Stimulated activated CD8-positive, alpha-beta memory T cell treated with anti-CD3 and anti-CD28 coated beads, Interleukin-7, amount 100 ng/mL, for 24 hours (primary cell): ENCODE measurements around the gene EMB.
"Not testable (repeated sequence)": the region's sequence is repeated elsewhere in the genome, so short reads cannot be mapped to it uniquely, and the experiment has no call there.

Experiments used
- DNase-seq: peaks from one replicate; pipeline ENCODE4 v3.0.0-alpha.2; 2020; ENCODE audit warnings: low read depth

EMB gene

GRCh38 chr5:50440651-50441492 lies at the start of gene EMB:
EMB (minus strand) TSS chr5:50441288; CDS start chr5:50441151, 137 bp downstream.
- peak; percentile 49 for DNase-seq

- not testable (repeated sequence) for DNase-seq
These were observed 48.4 kb upstream of the EMB start for GRCh38 chr5:50489491-50489890.

GRCh38 chr5:50478790-50479189 lies 37.7 kb upstream of the EMB start:
- DNase-seq: not testable (repeated sequence)

GRCh38 chr5:50476549-50476948 lies 35.5 kb upstream of the EMB start:
- no peak for DNase-seq

- DNase-seq: not testable (repeated sequence)
These were observed 23.9 kb upstream of the EMB start for GRCh38 chr5:50465015-50465414.

GRCh38 chr5:50463726-50464125 lies 22.6 kb upstream of the EMB start:
- no peak for DNase-seq

GRCh38 chr5:50463047-50463446 lies 22.0 kb upstream of the EMB start:
- no peak for DNase-seq

GRCh38 chr5:50462579-50462978 lies 21.5 kb upstream of the EMB start:
- not testable (repeated sequence) for DNase-seq

GRCh38 chr5:50458372-50458771 lies 17.3 kb upstream of the EMB start:
- DNase-seq: not testable (repeated sequence)

GRCh38 chr5:50449241-50449640 lies 8.2 kb upstream of the EMB start:
- DNase-seq: not testable (repeated sequence)

- no peak for DNase-seq
These were observed 6.9 kb upstream of the EMB start for GRCh38 chr5:50447941-50448340.

GRCh38 chr5:50447228-50447627 lies 6.1 kb upstream of the EMB start:
- no peak for DNase-seq

- DNase-seq: no peak
These were observed 4.3 kb upstream of the EMB start for GRCh38 chr5:50445296-50445949.

- DNase-seq: not testable (repeated sequence)
These were observed 1.8 kb upstream of the EMB start for GRCh38 chr5:50442559-50443539.

- DNase-seq: no peak
These were observed 436 bp upstream of the EMB start for GRCh38 chr5:50441493-50441955.

GRCh38 chr5:50439221-50439620 lies 1.9 kb downstream of the EMB start:
- DNase-seq: no peak

- DNase-seq: not testable (repeated sequence)
These were observed 3.0 kb downstream of the EMB start for GRCh38 chr5:50438060-50438459.

GRCh38 chr5:50435168-50435567 lies 5.9 kb downstream of the EMB start:
- no peak for DNase-seq

GRCh38 chr5:50431133-50431904 lies 9.8 kb downstream of the EMB start:
- DNase-seq: not testable (repeated sequence)

- DNase-seq: not testable (repeated sequence)
These were observed 17.8 kb downstream of the EMB start for GRCh38 chr5:50423100-50423799.
